Measurements from ENCODE around the gene SSH2.

DNA sequence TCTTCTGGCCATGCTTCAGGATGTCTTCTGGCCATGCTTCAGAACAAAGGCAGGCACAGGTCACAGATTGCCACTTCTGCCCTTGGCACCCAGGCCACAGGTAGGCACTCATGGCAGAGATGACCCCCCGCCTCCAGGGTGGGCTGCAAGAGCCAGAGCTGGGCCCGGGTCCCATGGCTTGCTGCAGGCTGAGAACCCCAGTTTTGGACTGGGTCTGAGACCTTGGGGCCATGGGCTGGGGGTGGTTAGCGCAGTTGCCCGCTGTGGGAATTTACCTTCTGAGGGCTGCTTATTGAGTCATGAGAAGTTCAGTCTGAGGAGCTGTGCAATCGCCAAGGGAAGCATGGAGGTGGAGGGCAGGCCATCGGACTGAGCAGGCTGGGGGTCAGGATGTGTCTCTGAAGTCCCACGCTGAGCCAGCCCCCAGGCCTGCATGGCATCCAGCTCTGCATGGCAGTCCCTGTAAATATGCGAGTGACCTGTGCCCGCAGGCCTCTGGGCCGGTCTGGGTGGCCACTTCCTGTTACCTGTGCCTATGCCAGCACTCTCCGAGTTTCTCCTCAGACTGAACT lies 335.4 kb downstream of the SSH2 start:
- TF ChIP-seq, protein P1, sequence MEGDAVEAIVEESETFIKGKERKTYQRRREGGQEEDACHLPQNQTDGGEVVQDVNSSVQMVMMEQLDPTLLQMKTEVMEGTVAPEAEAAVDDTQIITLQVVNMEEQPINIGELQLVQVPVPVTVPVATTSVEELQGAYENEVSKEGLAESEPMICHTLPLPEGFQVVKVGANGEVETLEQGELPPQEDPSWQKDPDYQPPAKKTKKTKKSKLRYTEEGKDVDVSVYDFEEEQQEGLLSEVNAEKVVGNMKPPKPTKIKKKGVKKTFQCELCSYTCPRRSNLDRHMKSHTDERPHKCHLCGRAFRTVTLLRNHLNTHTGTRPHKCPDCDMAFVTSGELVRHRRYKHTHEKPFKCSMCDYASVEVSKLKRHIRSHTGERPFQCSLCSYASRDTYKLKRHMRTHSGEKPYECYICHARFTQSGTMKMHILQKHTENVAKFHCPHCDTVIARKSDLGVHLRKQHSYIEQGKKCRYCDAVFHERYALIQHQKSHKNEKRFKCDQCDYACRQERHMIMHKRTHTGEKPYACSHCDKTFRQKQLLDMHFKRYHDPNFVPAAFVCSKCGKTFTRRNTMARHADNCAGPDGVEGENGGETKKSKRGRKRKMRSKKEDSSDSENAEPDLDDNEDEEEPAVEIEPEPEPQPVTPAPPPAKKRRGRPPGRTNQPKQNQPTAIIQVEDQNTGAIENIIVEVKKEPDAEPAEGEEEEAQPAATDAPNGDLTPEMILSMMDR (IDR thresholded peaks at IDR 0.05): no peak
- no peak for TF ChIP-seq POLR2A (IDR thresholded peaks at IDR 0.05)
